Lower leg skin (tissue), 4 donors: ENCODE measurements around the gene DBI. TPM values are rescaled to one million over a fixed set of nuclear protein-coding genes. Genes with fewer than 3 reads are reported as not detected.

Experiments
- DNase-seq, 2 donors: peaks; one replicate each; pipeline ENCODE4 v3.0.0-alpha.2; 2019; ENCODE audit warnings: low spot score in 2 of 2
- H3K4me3 ChIP-seq: fragments of 200-600 bp; sonication (generic); 2 replicates; pipeline ENCODE4 v1.5.1; 2017; ENCODE audit warnings: mild to moderate bottlenecking, low read depth; ENCODE audit not compliant: poor library complexity, severe bottlenecking
- CTCF ChIP-seq, 3 donors: fragments of 450-650 bp; IDR thresholded peaks; one replicate each; pipeline ENCODE4 v1.5.1; 2016; ENCODE audit warnings: antibody characterized with exemption in 3 of 3, mild to moderate bottlenecking in 3 of 3, moderate library complexity in 2 of 3
- POLR2A ChIP-seq, 2 donors: fragments of 450-650 bp; IDR thresholded peaks; one replicate each; pipeline ENCODE4 v1.6.1; 2016 to 2017; ENCODE audit warnings: antibody characterized with exemption in 2 of 2, mild to moderate bottlenecking in 1 of 2, moderate library complexity in 1 of 2
- WGBS, 2 donors: methylation state at CpG; one replicate each; pipeline ENCODE4 v1.1.5; 2018; 5-methylcytosine and 5-hydroxymethylcytosine counted together
- intact Hi-C: fragments of 100-400 bp; cut with DNase I; formaldehyde crosslinking; loops from one replicate; pipeline ENCODE4 v1.15.0; 2023; ENCODE audit warnings: low total_unique reads
- total RNA-seq, 4 donors: library from RNA; depleted of rRNA; stranded (reverse); fragments of >200 nt; gene quantifications; one replicate each; pipeline ENCODE4 v1.1.0, GENCODE V29; 2016

DBI gene
- total RNA-seq, 4 donors from 2014 or later: 266 to 369 (median 326) TPM

- no peak for TF ChIP-seq CTCF (IDR thresholded peaks at IDR 0.05)
- no peak for TF ChIP-seq POLR2A (IDR thresholded peaks at IDR 0.05)
- no peak for DNase-seq
- WGBS, 2 donors: 85% methylated on average over 2 of the region's 2 CpGs
- H3K4me3 ChIP-seq: no peak overlapping the region
- intact Hi-C loops: no loop called here
Measured at GRCh38 chr2:119338272-119338671, 28.5 kb upstream of the DBI start.

- DNase-seq: peak in 1 of 2 donors; percentile 44
- no peak overlapping the region for H3K4me3 ChIP-seq
Measured at GRCh38 chr2:119338826-119339561, 27.8 kb upstream of the DBI start.

DNA sequence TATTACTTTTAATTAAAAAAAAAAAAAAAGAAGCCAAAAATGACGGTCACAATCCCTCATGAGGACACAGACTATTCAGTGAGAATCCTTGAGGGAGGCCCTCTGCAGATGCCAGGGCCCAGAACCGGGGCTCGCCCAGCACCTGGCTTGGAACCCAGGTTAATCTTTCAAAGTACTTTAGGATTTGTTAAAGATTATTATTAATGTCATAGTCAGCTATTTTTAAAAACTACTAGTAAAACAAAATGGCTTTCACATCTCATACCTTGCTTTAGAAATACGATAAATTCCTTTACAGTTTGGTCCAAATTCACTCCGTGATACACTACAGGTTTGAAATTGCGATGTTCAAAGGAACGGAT, 27.2 kb upstream of the DBI start:
- no peak for TF ChIP-seq CTCF (IDR thresholded peaks at IDR 0.05)
- no peak for TF ChIP-seq POLR2A (IDR thresholded peaks at IDR 0.05)
- WGBS, 2 donors: 91 to 96% methylated on average over 7 of the region's 7 CpGs
- no peak for DNase-seq
- intact Hi-C loops: no loop called here
- no peak overlapping the region for H3K4me3 ChIP-seq

More at GRCh38 chr2:119338826-119339561, 27.8 kb upstream of the DBI start:
- no peak for TF ChIP-seq CTCF (IDR thresholded peaks at IDR 0.05)
- intact Hi-C loops: no loop called here
- 80 to 83% methylated on average over 6 of the region's 6 CpGs for WGBS, 2 donors

DNA sequence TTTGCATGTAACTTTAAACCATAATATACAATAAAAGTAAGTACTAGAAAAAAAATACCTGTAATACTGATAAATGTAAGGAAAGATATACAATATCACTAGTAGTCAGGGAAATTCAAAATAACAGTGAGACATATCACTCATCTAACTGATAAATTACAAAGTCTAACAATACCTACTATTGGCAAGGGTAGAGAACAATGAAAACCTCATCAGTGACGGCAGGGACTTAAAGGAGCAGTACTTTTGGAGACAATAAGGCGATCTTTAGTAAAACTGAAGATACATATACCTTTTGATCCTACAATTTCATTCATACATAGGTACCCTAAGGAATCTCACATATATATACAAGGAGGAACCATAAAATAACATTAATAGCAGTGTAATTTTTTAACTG, 25.1 kb upstream of the DBI start:
- intact Hi-C loops: no loop called here
- WGBS, 2 donors: 84 to 90% methylated on average over 2 of the region's 2 CpGs
- H3K4me3 ChIP-seq: no peak overlapping the region
- TF ChIP-seq CTCF (IDR thresholded peaks at IDR 0.05) (no peak), POLR2A (IDR thresholded peaks at IDR 0.05) (no peak)
- no peak for DNase-seq

DNA sequence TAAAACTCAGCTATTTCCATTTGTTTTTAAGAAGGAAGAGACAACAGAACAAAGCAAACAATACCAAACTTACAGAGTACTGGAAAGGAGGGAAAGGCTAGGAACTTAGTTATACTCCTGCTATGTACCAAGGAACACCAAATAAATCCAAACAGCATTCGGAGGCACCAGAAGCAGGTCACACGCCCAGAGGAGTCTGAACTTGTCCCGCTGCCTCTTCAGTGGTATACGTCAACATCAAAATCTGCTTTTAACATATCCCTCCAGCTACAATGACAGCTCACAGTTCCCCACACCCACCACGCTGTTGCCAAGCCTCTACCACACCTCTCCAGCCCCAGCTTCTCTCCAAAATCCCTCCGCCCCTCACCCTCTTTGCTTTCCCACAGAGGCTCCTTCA, 17.5 kb upstream of the DBI start:
- 53 to 54% methylated on average over 6 of the region's 6 CpGs for WGBS, 2 donors
- TF ChIP-seq CTCF (IDR thresholded peaks at IDR 0.05): no peak
- TF ChIP-seq POLR2A (IDR thresholded peaks at IDR 0.05): no peak
- intact Hi-C loops: no loop called here
- no peak overlapping the region for H3K4me3 ChIP-seq
- DNase-seq: peak in 1 of 2 donors; percentile 62
